AG09319 (cell line): ENCODE data around the gene CXCL10.

Experiments used
- DNase-seq: peaks from one replicate; pipeline ENCODE4 v3.0.0-alpha.2; 2010; ENCODE audit warnings: low read depth; ENCODE audit errors: extremely low read depth
- TF ChIP-seq, protein P1 (sequence below): IDR thresholded peaks from 2 replicates; pipeline ENCODE4 v1.5.1; 2011; ENCODE audit warnings: low read depth, mild to moderate bottlenecking, inconsistent platforms, low read length, moderate library complexity

The CXCL10 gene

DNA sequence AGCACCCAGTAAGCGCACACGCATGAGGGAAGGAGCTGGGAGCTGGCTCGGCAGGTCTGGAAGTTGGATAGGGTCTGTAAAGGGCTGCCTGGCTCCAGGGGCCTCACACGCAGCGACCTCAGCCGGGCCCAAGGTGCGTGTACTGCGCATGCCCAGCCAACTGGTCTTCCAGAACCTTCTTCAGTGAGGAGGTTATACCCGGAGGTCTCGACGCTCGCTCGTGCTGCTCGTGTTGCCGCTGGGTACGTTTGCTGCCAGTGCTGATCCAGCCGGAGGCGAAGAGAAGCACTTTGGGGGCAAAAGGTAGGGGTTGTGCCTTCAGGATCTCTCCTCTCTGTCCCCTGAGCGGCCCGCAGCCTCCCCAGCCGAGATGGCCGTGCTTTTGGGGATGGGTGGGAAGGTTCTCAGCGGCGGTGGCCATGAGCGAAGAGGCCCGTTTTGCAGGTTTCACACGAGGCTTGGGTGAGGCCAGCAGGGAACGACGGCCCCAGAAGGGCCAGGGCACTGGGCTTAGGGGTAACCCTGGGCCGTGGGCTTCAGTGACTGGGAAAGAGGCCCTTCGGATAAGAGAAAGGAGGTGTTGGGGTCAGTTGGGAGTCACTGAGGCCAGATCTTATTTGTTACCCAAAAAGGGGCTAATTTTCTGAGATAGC is 12.2 kb downstream of the CXCL10 start:
- TF ChIP-seq, protein P1, sequence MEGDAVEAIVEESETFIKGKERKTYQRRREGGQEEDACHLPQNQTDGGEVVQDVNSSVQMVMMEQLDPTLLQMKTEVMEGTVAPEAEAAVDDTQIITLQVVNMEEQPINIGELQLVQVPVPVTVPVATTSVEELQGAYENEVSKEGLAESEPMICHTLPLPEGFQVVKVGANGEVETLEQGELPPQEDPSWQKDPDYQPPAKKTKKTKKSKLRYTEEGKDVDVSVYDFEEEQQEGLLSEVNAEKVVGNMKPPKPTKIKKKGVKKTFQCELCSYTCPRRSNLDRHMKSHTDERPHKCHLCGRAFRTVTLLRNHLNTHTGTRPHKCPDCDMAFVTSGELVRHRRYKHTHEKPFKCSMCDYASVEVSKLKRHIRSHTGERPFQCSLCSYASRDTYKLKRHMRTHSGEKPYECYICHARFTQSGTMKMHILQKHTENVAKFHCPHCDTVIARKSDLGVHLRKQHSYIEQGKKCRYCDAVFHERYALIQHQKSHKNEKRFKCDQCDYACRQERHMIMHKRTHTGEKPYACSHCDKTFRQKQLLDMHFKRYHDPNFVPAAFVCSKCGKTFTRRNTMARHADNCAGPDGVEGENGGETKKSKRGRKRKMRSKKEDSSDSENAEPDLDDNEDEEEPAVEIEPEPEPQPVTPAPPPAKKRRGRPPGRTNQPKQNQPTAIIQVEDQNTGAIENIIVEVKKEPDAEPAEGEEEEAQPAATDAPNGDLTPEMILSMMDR = no peak
- no peak for DNase-seq

DNA sequence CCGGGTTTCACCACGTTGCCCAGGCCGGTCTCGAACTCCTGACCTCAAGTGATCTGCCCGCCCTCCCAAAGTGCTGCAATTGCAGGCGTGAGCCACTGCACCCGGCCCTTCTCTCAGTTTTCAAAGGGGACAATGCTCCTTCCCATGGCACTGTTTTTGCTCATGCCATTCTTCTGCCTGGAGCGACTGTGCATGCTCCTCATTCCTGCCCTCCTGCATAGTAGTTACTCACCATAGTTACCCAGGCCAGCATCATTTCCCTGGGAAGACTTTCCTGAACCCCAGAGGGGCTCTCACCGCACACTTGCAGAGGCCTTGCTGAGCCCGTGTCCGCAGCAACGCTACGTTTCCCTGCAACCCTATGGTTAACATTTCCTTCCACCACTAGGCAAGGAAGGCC is 12.7 kb downstream of the CXCL10 start:
- TF ChIP-seq, protein P1 = no peak
- DNase-seq = no peak

- TF ChIP-seq, protein P1 = no peak
- no peak for DNase-seq
Observed at GRCh38 chr4:76009311-76009710, 14.0 kb downstream of the CXCL10 start.

DNA sequence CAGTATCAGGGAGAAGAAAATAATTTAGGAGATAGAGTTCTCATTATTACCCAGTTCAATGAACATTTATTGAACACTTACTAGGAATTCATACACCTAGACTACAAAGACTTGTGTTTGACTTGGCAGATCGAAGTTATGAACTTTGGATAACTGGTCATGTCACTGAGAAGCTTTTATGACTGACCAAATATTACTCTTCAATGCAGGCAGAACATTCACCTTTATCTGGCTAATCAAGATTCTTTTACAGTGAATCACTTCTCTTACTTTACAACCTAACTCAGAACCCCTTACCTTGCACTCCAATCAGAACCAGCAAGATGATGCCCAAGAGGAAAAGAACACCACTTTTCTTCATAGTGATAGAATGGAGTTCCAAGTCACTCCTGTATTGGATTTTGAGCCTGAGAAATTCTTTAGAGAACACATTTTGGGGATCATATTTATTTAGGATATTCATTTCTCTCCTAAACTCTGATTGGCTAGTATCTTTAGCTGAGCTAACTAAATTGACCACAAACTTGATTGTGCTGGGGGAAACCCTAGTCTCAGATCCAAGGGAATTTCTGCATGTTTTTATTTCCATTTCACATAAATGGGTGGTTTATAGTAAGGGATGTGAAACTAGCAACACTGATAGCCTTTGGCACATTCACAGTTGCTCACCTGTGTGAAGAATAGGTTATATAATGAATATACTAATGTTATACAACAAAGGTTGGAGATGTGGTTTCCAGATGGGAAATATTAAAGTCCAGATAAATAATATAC is 16.0 kb downstream of the CXCL10 start, which contains the start of gene CXCL9:
CXCL9 (minus strand) TSS at position 421 of the 774 bp plus-strand sequence; CDS start at position 361, 60 bp downstream.
- TF ChIP-seq, protein P1 = no peak
- DNase-seq = no peak

GRCh38 chr4:76003620-76004019 is 19.7 kb downstream of the CXCL10 start:
- DNase-seq = no peak
- TF ChIP-seq, protein P1 = no peak

- DNase-seq = no peak
- TF ChIP-seq, protein P1 = no peak
Observed at GRCh38 chr4:76003035-76003434, 20.3 kb downstream of the CXCL10 start.

DNA sequence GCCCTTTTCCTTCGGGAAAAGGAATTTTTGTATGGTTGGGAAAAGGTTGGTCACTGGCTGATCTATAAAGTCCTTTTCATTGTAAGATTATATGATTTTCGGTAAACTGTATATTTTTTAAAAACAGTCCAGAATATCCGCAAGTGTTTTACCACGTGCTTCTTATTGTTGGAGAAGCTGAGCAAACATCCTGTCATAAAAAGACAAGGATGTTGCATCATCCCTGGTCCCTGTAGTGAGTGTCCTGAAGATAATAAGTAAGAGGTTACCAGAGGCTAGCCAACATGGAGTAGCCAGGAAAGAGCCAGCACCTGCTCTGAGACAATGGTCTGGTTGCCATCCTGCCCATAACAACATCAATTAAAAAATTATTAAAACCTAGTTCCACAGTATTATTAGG is 21.1 kb downstream of the CXCL10 start:
- TF ChIP-seq, protein P1 = no peak
- DNase-seq = no peak
